Psoas muscle (tissue), 8 donors: ENCODE measurements around the gene POLE3. TPM values are rescaled to one million over a fixed set of nuclear protein-coding genes. Genes with fewer than 3 reads are reported as not detected.

Experiments used
- ATAC-seq, 4 donors: fragments of 200-7000 bp; cut with Tn5 transposase; one replicate each; pipeline ENCODE4 v1.9.1; 2020; ENCODE audit warnings: moderate library complexity in 3 of 4, mild to moderate bottlenecking in 2 of 4
- DNase-seq, 2 donors: peaks; one replicate each; pipeline ENCODE4 v3.0.0-alpha.2; 2020
- H3K27ac ChIP-seq: fragments of 200-600 bp; one replicate; pipeline ENCODE4 v1.8.0; 2022
- H3K27me3 ChIP-seq, 3 donors: fragments of 200-600 bp in 1 of 3; one replicate each; pipeline versions ENCODE4 v1.6.1 to v1.8.0; 2013 to 2022; ENCODE audit warnings: low read length in 2 of 3, mild to moderate bottlenecking in 2 of 3, moderate library complexity in 1 of 3; ENCODE audit not compliant: insufficient read depth in 3 of 3
- H3K36me3 ChIP-seq, 2 donors: fragments of 200-600 bp in 1 of 2; one replicate each; pipeline versions ENCODE4 v1.6.1 to v1.8.0; 2013 to 2022; ENCODE audit warnings: low read depth in 1 of 2, mild to moderate bottlenecking in 1 of 2, moderate library complexity in 1 of 2; ENCODE audit not compliant: insufficient read depth in 1 of 2
- H3K4me1 ChIP-seq: fragments of 200-600 bp; one replicate; pipeline ENCODE4 v1.8.0; 2022
- H3K4me3 ChIP-seq: fragments of 200-600 bp; one replicate; pipeline ENCODE4 v1.8.0; 2022; ENCODE audit warnings: mild to moderate bottlenecking
- H3K9me3 ChIP-seq: fragments of 200-600 bp; one replicate; pipeline ENCODE4 v1.8.0; 2022
- WGBS, 3 donors: extraction: QIAGEN DNeasy Blood & Tissue Kit; methylation state at CpG; one replicate each; pipeline versions ENCODE4 v1.1.6 to v1.1.7; 2013; 5-methylcytosine and 5-hydroxymethylcytosine counted together
- intact Hi-C, 2 donors: fragments of 100-400 bp; cut with DNase I; formaldehyde crosslinking; loops; one replicate each; pipeline versions ENCODE4 v1.11.0 to v1.14.2; 2022
- polyA plus RNA-seq, 3 donors: library from polyadenylated mRNA; stranded (reverse); fragments of 200-250 nt; gene quantifications; one replicate each; pipeline ENCODE4 v1.2.3, GENCODE V29; 2013
- total RNA-seq, 4 donors: library from RNA; stranded (reverse); fragmentation: NEBNext Ultra II Directional in 2 of 4; extraction: Animal tissue kit (Norgen Biotek cat#: 25700) in 2 of 4; gene quantifications; one replicate each; pipeline versions ENCODE4 v1.2.1 to v1.2.4, GENCODE V29; 2021 to 2023
- TF ChIP-seq, protein P1 (sequence below): fragments of 200-600 bp; IDR thresholded peaks from one replicate; pipeline ENCODE4 v1.8.0; 2022; ENCODE audit warnings: antibody characterized with exemption
- donor health status: healthy with polysubstance abuse.
- donor health status: DM: no; HTN: no; CAD: no; lungs with moderate emphysema.
- donor health status: Bipolar disorder and iron deficiency.
- donor health status: healthy.
- donor health status: DM: yes; HTN: yes; CAD: no.
- donor health status: DM: no; HTN: no; CAD: no.
- donor health status: DM: no; HTN: no; CAD: no.
- donor health status: DM: yes; HTN: yes; CAD: no.

POLE3 gene
- total and polyA plus RNA-seq, 7 donors = 29.8 to 173 (median 45.4) TPM

DNA sequence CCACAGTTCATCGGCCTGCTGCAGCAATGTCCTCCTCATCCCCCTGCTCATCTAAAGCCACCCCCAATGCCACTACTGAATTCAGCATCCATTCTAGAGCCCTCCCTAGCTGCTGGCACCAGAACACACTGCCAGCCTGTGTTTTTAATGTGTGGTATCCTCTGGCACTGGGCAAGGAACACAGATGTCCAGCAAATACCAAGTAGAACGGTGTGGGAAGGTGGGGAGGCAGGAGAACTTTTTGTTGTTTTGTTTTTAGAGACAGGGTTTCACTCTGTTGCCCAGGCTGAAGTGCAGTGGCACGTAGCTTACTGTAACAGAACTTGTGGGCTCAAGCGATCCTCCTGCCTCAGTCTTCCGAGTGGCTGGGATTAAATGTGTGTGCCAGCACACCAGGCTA lies 38.4 kb downstream of the POLE3 start:
- no peak overlapping the region for H3K4me3 ChIP-seq
- H3K4me1 ChIP-seq = peaks cover 3% of the 10 kb centered on the region
- intact Hi-C loops = no loop called here
- H3K27me3 ChIP-seq = no peaks in the 10 kb centered on the region
- ATAC-seq = no peak
- H3K9me3 ChIP-seq = no peaks in the 10 kb centered on the region
- no peak for DNase-seq
- WGBS, 3 donors = 60 to 82% (median 69%) methylated on average over 5 of the region's 5 CpGs
- TF ChIP-seq, protein P1, sequence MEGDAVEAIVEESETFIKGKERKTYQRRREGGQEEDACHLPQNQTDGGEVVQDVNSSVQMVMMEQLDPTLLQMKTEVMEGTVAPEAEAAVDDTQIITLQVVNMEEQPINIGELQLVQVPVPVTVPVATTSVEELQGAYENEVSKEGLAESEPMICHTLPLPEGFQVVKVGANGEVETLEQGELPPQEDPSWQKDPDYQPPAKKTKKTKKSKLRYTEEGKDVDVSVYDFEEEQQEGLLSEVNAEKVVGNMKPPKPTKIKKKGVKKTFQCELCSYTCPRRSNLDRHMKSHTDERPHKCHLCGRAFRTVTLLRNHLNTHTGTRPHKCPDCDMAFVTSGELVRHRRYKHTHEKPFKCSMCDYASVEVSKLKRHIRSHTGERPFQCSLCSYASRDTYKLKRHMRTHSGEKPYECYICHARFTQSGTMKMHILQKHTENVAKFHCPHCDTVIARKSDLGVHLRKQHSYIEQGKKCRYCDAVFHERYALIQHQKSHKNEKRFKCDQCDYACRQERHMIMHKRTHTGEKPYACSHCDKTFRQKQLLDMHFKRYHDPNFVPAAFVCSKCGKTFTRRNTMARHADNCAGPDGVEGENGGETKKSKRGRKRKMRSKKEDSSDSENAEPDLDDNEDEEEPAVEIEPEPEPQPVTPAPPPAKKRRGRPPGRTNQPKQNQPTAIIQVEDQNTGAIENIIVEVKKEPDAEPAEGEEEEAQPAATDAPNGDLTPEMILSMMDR = no peak
- no peak overlapping the region for H3K27ac ChIP-seq
- H3K36me3 ChIP-seq = peaks cover 7 to 29% of the 10 kb centered on the region in 2 donors

DNA sequence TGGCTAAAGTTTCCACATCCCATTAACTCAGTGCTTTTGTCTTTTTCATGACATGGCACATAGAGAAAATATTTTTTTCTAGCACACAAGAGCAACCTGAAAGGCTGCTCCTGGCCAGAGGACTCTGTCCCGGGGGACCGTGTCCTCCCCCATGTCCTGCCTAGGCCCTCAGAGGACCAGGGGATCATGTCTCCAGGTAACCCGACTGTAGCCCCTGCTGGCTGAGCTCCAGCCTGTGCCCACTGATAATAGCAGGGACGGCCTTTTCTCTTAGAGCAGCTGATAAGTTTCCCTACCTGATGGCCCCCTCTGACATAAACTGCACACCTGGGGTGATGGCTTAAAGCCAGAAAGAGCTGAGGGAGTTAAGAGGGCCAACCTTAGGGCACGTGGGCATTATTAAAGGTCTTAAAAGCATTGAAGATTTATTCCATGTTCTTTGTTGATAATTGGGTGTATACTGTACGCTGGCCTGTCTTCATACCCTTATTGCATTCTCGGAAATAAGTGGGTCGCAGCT lies 39.6 kb downstream of the POLE3 start:
- H3K9me3 ChIP-seq = no peaks in the 10 kb centered on the region
- no peak overlapping the region for H3K27ac ChIP-seq
- peaks cover 3% of the 10 kb centered on the region for H3K4me1 ChIP-seq
- TF ChIP-seq, protein P1 = no peak
- no peaks in the 10 kb centered on the region for H3K27me3 ChIP-seq
- no peak overlapping the region for H3K4me3 ChIP-seq
- WGBS, 3 donors = 77 to 83% (median 80%) methylated on average over 8 of the region's 8 CpGs
- intact Hi-C loops = no loop called here
- H3K36me3 ChIP-seq = peaks cover 7 to 29% of the 10 kb centered on the region in 2 donors
- no peak for DNase-seq
- ATAC-seq = no peak

- H3K4me1 ChIP-seq = no peaks in the 10 kb centered on the region
- peaks cover 7 to 23% of the 10 kb centered on the region in 2 donors for H3K36me3 ChIP-seq
- TF ChIP-seq, protein P1 = no peak
- H3K9me3 ChIP-seq = no peaks in the 10 kb centered on the region
- H3K27me3 ChIP-seq = no peaks in the 10 kb centered on the region
- intact Hi-C loops = no loop called here
- 54 to 59% (median 57%) methylated on average over 11 of the region's 11 CpGs for WGBS, 3 donors
- no peak overlapping the region for H3K4me3 ChIP-seq
- DNase-seq (no peak), ATAC-seq (no peak)
- H3K27ac ChIP-seq = no peak overlapping the region
Measured at GRCh38 chr9:113369855-113370140, 40.7 kb downstream of the POLE3 start.

DNA sequence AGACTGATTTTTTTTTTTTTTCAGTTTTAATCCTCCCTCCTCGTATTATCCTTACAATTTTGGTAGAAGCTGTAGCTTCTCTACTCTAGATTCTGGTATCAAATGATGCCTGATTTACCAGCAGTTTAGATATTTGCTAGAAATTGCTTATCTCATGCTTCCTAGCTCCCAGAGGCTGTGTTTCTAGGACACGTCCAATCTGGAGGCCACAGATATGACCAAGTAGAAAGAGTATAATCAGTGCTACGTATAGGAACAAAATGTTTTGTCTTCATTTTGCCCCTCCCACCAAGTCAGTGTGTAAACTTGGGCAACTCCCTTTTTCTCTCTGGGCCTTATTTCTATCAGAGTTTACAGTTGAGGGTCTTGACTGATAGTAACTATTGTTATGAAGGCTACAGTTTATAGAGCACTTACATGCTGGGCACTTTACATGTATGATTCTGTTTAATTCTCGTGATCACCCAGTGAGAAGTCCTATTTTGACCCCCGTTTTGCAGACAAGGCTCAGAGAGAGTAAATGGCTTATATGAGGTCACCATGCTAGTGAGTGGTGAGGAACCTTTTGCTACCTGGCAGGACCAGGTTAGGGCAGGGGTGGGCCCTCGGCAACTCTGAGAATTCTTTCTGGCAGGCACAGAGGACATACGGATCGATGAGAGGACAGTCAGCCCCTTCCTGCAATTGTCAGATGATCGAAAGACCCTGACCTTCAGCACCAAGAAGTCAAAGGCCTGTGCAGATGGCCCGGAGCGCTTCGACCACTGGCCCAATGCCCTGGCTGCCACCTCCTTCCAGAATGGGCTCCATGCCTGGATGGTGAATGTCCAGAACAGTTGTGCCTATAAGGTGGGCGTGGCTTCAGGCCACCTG lies 41.3 kb downstream of the POLE3 start:
- TF ChIP-seq, protein P1 = no peak
- Histone ChIP-seq H3K4me3 (no peak overlapping the region), H3K36me3 (peaks cover 7 to 17% of the 10 kb centered on the region in 2 donors), H3K9me3 (no peaks in the 10 kb centered on the region), H3K4me1 (no peaks in the 10 kb centered on the region), H3K27me3 (no peaks in the 10 kb centered on the region), H3K27ac (no peak overlapping the region)
- WGBS, 3 donors = 48 to 59% (median 50%) methylated on average over 13 of the region's 13 CpGs
- intact Hi-C loops = no loop called here
- ATAC-seq = peak in 3 of 4 donors; percentile 34 to 71 (median 55)
- DNase-seq = no peak
